Inflammatory macrophage treated with lipopolysaccharide for 1 hour (primary cell): Measurements from ENCODE around the gene HOXA11.

Source experiments
- DNase-seq, 2 donors: peaks; one replicate each; pipeline ENCODE4 v3.0.0-alpha.2; 2020 to 2022

HOXA11 gene

DNA sequence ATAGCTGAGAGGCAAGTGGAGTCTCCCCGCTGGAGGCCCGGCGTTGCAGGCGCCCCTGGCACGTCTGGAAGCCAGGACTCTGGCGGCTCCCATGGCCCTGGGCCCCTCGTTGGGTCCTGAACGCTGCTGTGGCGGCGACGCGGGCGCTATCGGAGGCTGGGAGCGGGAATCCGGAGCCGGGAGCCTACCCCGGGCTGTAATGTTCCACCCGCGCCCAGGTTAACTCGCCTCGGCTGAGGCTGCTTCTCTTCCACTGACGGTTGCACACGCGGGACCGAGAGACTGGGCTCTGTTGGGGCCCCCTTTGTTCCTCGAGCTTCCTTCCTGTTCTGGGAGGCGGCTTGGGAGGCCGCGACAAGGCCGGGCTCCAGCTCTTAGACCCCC, 40.3 kb downstream of the HOXA11 start:
- DNase-seq, result no peak

DNA sequence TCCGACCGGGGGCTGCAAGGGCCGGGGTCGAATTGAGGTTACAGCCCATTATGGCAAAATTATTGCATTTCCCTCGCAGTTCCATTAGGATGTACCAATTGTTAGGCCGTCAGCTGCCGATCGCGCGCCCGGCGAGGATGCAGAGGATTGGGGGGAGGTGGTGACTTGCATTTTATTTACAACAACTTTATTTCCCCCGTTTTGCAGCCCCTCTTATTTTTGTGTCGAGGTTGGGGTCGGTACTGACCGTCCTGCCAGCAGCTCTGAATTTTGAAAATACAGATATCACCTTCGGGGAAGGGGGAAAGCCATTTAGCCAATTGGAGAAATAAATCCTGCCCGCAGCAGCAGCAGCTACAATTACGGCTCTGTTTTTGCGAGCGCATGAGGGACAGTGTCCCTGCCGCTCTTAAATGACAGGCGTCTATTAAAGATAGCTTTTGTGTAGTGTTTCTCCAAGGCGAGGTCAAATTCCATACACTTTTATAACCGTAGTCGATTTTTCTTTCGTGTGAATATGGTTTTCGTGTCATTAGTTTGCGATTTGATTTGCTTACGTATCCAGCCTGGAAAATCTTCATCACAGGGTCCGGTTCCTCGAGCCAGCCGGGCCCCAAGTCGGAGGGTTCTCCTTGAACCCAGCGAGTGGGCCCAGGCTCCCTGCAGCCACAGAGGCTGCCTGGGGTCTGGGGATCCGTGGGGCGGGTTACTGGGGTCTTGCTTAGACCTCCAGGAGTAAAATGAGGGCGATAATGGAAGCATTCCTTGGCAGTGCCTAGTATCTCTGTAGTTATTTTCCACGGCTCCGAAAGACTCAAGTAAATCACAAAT, 40.9 kb downstream of the HOXA11 start:
- DNase-seq, result no peak

DNA sequence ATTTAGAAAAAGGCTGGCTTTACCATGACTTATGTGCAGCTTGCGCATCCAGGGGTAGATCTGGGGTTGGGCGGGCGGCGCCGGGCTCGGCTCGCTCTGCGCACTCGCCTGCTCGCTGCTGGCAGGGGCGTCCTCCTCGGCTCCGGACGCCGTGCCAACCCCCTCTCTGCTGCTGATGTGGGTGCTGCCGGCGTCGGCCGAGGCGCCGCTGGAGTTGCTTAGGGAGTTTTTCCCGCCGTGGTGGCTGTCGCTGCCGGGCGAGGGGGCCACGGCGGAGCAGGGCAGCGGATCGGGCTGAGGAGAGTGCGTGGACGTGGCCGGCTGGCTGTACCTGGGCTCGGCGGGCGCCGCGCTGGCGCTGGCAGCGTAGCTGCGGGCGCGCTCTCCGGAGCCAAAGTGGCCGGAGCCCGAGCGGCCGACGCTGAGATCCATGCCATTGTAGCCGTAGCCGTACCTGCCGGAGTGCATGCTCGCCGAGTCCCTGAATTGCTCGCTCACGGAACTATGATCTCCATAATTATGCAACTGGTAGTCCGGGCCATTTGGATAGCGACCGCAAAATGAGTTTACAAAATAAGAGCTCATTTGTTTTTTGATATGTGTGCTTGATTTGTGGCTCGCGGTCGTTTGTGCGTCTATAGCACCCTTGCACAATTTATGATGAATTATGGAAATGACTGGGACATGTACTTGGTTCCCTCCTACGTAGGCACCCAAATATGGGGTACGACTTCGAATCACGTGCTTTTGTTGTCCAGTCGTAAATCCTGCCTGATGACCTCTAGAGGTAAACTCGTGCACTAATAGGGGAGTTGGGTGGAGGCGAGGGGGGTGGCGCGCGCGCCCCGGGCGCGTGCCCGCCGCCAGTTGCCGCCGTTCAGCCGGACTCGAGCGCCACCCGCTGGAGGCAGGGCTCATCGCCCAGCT, 41.7 kb downstream of the HOXA11 start, which contains the start of gene HOXA5:
HOXA5 (minus strand) TSS at position 659 of the 927 bp plus-strand sequence; CDS start at position 585, 74 bp downstream.
- peak; percentile 32 to 60 for DNase-seq

DNA sequence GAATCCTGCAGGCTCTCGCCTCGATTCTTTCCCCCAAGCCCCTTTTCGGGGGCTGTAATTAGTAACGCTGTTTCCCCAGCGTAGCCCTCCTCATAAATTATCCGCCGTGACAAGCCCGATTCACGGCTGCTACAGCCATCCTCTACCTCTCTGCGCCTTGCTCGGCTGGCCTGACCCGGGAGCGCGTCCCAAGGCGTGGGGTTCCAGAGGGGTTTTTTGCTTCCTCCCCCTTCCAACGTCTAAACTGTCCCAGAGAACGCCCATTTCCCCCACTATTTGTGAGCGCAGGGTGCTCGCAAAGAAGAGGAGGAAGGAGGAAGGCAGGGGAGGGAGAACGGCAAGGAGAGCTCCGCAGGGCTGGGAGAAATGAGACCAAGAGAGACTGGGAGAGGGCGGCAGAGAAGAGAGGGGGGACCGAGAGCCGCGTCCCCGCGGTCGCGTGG, 42.4 kb downstream of the HOXA11 start:
- DNase-seq, result no peak

DNA sequence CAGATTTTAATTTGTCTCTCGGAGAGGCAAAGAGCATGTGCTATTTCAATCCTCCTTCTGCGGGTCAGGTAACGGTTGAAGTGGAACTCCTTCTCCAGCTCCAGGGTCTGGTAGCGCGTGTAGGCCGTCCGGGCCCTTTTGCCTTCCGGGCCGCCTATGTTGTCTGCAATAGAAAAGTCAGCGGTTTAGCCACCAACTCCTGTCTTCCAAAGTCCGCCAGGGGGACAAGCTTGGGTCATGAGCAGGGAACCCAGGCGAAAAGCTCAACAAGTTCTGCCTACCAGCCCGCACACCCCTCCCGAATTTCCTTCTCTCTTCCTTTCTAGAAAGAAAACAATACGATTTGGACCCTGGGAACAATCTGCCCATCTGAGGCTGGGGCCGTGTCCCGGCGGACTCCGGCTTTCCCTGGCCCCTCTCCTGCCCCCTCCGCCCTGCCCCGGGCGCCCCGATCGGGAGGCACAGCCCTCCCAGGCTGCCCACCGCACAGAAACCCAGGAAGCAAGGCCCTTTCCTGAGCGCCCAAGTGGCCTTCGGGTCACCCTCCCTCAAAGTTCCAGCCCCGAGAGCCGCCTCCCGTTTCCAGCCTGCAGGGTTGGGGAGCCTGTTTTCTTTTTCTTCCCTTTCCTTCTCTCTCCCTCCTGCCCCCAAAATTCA, 43.0 kb downstream of the HOXA11 start:
- no peak for DNase-seq

DNA sequence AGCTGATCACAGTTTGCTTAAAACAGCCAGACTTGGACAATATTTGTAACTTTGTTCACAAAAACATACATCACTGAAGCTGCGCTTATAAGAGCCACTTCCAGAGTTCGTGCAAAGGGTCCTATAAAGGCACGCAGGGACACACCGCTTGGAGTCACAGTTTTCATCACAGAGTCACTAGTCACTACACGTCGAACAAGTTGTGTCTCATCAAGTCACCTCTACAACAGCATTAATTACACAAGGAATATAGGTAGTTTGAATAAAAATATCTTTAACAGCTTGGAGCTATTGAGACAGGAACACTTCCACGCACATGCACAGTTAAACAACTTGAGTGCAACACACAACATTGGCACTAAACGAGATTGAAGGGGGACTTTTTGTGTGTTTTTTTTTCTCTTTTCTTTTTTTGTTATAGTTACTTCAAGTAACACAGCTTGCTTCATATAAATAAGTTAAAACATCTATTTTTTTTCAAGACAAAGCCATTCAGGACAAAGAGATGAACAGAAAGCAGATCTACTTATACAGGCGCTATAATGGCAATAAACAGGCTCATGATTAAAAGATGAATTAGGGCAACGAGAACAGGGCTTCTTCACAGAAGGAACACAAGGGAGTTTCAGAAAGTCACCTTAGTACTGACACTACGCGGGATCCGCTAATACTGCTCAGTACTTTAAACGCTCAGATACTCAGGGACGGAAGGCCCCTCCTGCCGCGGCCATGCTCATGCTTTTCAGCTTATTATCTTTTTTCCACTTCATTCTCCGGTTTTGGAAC, 43.7 kb downstream of the HOXA11 start:
- no peak for DNase-seq

DNA sequence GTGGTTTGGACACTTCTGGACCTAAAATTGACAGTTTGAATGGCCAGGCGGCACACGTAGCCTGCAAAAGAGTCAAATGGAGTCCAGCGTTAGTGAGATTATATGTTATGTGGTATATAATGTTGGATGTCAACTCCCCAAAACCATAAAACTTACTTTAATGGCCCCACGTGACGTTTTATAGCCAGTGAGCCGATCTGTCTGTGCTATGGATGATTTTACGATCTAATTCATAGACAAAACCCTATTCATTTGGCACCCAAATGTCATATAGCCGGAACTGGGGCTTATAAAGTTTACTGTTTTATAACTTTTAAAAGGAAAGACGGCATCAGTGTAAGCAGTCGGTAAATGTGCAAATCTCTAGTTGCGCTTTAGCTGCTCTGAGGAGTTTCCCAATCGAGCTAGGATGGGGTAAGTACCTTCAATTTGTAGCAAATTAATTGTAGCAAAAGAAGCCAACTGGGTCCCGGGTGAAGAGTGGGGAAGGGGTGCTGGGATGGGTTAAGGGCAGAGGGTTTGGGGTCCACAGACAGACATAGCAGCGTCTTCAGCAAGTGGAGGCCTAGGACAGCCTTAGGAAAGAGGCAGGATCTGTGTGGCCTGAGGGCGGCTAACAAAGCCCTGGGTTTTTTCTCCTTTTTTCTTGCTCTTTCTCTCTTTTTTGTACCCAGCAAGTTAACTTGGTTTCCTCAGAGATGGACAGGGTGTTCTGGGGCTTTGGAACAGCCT, 44.7 kb downstream of the HOXA11 start:
- DNase-seq, result no peak

DNA sequence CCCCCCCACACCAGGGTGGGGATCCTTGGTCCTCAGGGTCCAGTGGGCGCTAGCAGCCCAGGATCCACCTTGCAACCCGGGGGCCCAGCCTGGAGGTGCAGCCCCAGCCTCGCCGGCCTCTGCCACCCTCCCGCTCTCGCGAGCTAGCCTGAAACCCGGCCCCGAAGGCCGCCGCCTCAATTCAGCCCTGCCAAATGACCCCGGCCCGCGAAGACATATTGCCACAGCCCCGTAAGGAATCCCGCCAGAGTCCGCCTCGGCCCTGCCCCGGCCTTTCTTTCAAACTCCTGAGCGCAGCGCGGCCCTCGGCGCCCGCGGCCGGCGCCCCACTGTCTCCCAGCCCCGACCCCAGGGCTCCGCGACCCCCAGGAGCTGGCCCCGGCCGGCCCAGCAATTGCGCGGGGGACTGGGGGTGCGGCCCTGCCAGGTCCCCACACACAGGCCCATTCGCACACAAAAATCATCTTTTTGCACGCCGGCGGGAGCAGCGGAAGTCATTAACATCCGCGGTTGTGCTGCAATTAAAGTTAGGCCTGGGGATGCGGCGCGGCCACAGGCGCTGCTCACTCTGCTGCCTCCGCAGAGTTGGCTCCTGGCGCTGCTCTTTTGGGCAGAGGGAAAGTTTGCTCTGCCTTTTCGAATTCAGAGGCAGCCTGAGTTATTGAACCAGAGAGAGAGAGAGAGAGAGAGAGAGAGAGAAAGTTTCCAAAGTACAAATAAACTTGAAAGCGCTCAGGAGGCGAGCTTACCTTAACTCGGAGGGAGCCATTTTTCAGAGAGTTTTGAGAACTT, 45.5 kb downstream of the HOXA11 start:
- no peak for DNase-seq

DNA sequence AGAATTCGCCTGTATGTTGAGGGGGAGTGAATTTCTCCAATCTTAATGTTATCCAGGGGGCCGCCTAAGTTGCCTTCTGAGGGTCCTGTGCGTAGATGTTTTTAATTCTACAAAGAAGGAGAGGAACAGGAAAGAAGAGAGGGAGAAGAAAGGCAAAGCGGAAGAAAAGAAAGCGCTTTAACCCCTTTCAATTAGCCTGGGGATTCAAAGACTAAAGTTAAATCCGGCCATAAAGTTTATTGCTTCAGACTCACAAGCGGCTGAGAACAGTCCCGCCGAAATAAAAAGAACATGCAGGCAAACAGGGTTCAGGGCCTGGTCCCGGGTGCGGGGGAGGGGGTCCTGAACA, 46.1 kb downstream of the HOXA11 start:
- no peak for DNase-seq

DNA sequence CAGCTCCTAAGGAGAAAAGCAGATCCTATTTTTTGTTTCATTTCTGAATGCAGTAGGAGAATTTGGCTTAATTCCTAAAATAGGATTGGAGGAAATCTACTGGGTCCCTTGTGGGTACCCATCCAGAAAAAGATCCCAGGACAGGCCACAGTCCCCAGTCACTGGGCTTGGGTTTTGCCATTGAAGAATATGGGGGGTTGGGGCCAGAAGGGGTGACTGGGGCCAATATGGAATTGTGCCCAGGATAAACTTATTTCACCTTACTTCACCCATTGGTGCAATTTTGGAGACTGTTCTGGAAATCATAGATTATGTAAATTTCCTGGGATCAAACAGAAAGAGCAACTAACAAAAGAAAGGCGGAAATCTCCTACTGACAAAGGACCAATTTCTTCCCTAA, 46.6 kb downstream of the HOXA11 start:
- no peak for DNase-seq

DNA sequence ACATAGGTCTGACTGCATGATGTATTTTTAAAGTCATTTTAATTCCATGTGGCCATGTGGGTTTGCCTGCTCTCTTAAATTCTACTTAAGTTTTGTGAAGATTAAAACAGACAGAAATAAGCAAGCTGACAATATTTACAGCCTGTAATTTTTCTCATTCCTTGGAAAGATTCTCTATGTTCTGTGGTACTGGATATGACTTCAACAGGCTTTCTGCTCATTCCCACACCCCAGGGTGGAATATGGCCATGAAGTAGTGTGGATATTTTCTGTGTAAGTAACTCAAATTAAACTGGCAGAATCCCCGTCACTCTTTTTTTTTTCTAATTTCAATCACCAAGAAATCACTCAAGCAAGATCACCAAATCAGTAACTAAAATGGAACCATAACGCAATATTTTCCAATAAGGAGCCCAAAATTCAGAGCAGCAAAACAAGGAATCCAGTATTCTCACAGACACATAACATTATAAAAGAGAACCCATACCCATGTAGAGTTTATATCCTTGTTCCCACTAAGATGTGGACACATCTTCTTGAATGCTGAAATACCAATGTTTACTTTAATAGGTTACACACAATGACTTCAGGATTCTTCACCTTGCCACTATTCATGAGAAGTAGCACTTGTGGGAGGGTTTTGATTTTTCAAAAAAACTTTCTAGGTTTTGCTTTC, 47.3 kb downstream of the HOXA11 start:
- no peak for DNase-seq

DNA sequence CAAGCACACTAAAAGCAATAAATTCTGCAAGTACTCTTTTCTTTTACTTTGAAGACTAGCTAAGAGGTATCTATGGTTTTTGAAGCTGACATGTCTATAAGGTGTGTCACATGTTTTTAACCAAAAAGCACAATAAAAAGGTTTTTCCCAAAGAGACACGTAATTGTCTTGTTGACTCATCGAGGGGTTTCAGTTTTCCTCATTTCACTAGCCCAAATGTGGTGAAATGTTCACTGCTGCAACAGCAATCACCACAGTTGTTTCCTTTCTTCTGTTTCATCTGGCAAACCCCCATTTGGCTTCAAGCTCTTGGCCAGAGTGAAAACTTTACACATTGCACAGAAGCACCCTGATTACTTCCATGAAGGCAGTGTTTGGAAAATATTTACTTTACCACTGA, 50.6 kb downstream of the HOXA11 start:
- DNase-seq, result peak; percentile 93 to 96

DNA sequence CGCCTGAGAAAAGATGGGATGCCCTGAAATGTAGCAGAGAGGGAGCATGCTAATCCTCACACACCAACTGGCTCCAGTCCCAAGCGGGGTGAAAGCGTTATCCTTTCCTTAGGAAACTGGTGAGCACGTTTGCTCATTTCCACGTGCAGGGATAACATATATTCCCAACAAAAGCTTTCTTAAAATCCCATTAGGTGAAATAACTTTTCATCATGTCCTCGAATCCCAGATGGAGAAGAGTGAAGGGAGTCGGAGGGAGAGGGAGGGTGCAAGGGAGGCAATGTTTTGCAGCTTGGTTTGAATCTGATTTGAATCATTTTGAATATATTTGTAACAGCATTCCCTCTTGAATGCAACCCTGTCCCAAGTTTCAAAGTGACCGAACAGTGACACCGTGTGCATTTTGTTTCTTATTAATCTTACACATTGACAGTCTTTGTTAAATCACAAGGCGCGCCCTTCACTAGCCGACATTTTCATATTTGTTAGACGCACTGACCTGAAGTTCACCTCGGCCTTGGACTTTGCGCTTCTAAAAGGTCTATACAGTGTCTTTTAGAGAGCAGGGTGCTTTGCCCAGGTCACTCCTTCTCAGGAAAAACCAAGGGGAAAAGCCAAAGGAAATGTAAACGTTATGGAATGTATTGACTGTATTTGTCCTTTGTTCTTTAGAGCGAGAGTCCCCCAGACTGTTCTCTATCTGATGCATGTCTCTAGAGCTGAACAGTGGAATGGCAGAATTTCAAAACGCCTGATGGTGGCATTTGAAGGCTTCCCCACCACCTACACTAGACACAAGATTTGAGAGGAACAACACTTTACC, 51.4 kb downstream of the HOXA11 start:
- DNase-seq, result peak in 1 of 2 donors; percentile 45

DNA sequence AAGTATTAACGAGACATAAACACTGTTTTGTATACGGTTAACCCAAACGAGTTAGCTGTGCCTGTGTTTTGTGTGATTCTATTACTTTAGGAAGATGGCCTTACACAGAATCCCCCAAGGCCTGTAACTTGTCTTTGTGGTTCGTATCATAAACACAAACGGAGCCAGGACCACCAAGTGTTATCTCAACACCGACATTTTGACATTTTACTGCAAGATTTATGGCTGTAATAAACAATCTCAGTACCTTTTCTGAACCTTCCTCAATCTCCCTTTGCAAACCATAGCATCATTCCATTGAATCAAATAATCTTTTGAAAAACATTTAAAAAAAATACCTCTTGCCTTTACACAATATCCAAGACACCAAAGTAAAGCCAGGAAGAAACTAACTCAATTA, 52.1 kb downstream of the HOXA11 start:
- no peak for DNase-seq

DNA sequence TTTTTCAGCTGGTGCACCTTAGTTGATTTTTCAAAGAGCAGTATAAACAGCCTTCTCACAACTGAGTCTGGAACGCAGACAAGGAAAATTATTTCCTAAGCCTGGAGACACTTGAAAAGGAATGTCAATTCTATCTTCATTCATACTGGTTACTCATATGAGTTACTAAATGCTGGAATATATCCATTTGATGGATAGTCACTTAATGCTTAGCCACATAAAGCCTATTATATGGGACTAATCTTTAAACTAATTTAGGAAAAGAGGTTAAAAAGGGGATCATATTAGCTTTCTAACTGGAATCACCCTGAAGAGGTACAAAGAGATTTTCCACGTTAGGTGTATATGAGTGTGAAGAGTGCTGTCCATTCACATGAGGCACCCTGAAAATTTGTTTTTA, 52.8 kb downstream of the HOXA11 start:
- DNase-seq, result no peak

DNA sequence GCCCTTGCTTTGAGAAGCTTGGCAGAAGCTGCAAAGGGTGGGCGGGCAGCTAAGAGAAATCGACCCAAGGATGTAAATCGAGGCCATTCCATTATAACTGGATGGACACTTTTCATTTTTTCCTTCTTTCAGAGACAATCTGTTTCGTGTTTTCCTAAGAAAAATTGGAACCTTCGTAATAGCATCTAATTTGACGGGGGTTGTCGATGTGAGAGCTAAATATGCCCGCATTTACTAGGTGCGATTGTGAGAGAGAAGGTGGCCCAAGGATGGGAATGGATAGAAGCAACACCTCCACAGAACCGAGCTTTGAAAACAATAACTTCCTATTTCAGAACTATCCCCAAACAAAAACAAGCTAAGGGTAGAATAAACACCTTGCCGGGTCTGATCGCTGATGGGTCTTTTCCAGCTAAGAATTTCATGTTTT, 53.6 kb downstream of the HOXA11 start:
- no peak for DNase-seq
